MCF 10A (cell line): Measurements from ENCODE around the gene PCDH15. TPM values are rescaled to one million over a fixed set of nuclear protein-coding genes. Genes with fewer than 3 reads are reported as not detected.

Experiments used
- BruUV-seq: library from RNA; stranded (reverse); fragments of 400-500 nt; replicated peaks from 2 replicates; lab custom pipeline; 2021; lab: Mats Ljungman, UMichigan
- CTCF ChIA-PET: fragments of 300-600 bp; sonication (Branson Sonifier 250); formaldehyde crosslinking; extraction: SDS; loops from one replicate; lab custom pipeline; 2021; ENCODE audit warnings: antibody characterized with exemption, inconsistent platforms; lab: Yijun Ruan, JAX
- POLR2A ChIA-PET: fragments of 300-600, 350-650 bp; sonication (Branson Sonifier 250); formaldehyde crosslinking; extraction: SDS; loops from one replicate; lab custom pipeline; 2020; ENCODE audit warnings: antibody characterized with exemption, inconsistent platforms; lab: Yijun Ruan, JAX
- DNase-seq: peaks from one replicate; pipeline ENCODE4 v3.0.0-alpha.2; 2018; ENCODE audit not compliant: unreplicated experiment
- H3K27ac Mint-ChIP-seq: one replicate; pipeline ENCODE4 v1.8.0; 2022; ENCODE audit warnings: mild to moderate bottlenecking, low read depth, mixed read lengths; ENCODE audit not compliant: unreplicated experiment
- H3K27me3 Mint-ChIP-seq: one replicate; pipeline ENCODE4 v1.8.0; 2022; ENCODE audit warnings: mixed read lengths; ENCODE audit not compliant: insufficient read depth, unreplicated experiment
- H3K36me3 Mint-ChIP-seq: one replicate; pipeline ENCODE4 v1.8.0; 2022; ENCODE audit warnings: mild to moderate bottlenecking, moderate library complexity, mixed read lengths; ENCODE audit not compliant: insufficient read depth, unreplicated experiment
- H3K4me1 Mint-ChIP-seq: one replicate; pipeline ENCODE4 v1.8.0; 2022; ENCODE audit warnings: mixed read lengths; ENCODE audit not compliant: insufficient read depth, unreplicated experiment
- H3K4me3 Mint-ChIP-seq: one replicate; pipeline ENCODE4 v1.8.0; 2022; ENCODE audit warnings: mild to moderate bottlenecking, moderate library complexity, mixed read lengths; ENCODE audit not compliant: unreplicated experiment
- H3K9me3 Mint-ChIP-seq: one replicate; pipeline ENCODE4 v1.8.0; 2022; ENCODE audit warnings: mixed read lengths; ENCODE audit not compliant: unreplicated experiment
- CTCF ChIP-seq: fragments of 200-600 bp; IDR thresholded peaks from one replicate; pipeline ENCODE4 v1.8.0; 2022; ENCODE audit warnings: antibody characterized with exemption, mild to moderate bottlenecking; ENCODE audit not compliant: unreplicated experiment
- intact Hi-C: fragments of 100-400 bp; cut with micrococcal nuclease; formaldehyde crosslinking; loops from 2 replicates; pipeline ENCODE4 v1.14.1; 2022
- total RNA-seq: library from RNA; stranded (reverse); gene quantifications from 2 replicates; pipeline ENCODE4 v1.2.3, GENCODE V29; 2022

Gene PCDH15
- total RNA-seq, 1 experiment from 2014 or later = not detected

GRCh38 chr10:53980210-53980609, 820.8 kb downstream of the PCDH15 start:
- ChIA-PET POLR2A (no interaction called here), CTCF (interaction anchor here (0.9 kb wide), 1 partner anchor 54 kb away, joined by 3 read pairs; no protein-coding TSS in a partner anchor)
- no peaks in the 10 kb centered on the region for H3K9me3 Mint-ChIP-seq
- no peak for TF ChIP-seq CTCF
- no peaks in the 10 kb centered on the region for H3K36me3 Mint-ChIP-seq
- BruUV-seq = no TSS peak
- no peak overlapping the region for H3K4me3 Mint-ChIP-seq
- no peak for DNase-seq
- intact Hi-C loops = no loop called here
- H3K27ac Mint-ChIP-seq = no peak overlapping the region
- H3K4me1 Mint-ChIP-seq = no peaks in the 10 kb centered on the region
- no peaks in the 10 kb centered on the region for H3K27me3 Mint-ChIP-seq

- Mint-ChIP-seq H3K4me3 (no peak overlapping the region), H3K27ac (no peak overlapping the region), H3K36me3 (no peaks in the 10 kb centered on the region), H3K4me1 (no peaks in the 10 kb centered on the region), H3K9me3 (no peaks in the 10 kb centered on the region), H3K27me3 (no peaks in the 10 kb centered on the region)
- ChIA-PET CTCF (interaction anchor here (0.6 to 1.0 kb wide), 3 partner anchors 19 to 506 kb away, joined by 3 read pairs; no protein-coding TSS in a partner anchor), POLR2A (no interaction called here)
- no peak for DNase-seq
- no peak for TF ChIP-seq CTCF
- BruUV-seq = no TSS peak
- intact Hi-C loops = no loop called here
These were observed 822.7 kb downstream of the PCDH15 start for GRCh38 chr10:53978301-53978700.

- POLR2A ChIA-PET = no interaction called here
These were observed 823.8 kb downstream of the PCDH15 start for GRCh38 chr10:53977267-53977666.

GRCh38 chr10:53957401-53957800, 843.6 kb downstream of the PCDH15 start:
- no peaks in the 10 kb centered on the region for H3K4me1 Mint-ChIP-seq
- ChIA-PET POLR2A (no interaction called here), CTCF (no interaction called here)
- no peaks in the 10 kb centered on the region for H3K36me3 Mint-ChIP-seq
- no peak overlapping the region for H3K4me3 Mint-ChIP-seq
- no peak for TF ChIP-seq CTCF
- H3K9me3 Mint-ChIP-seq = no peaks in the 10 kb centered on the region
- no TSS peak for BruUV-seq
- intact Hi-C loops = no loop called here
- H3K27me3 Mint-ChIP-seq = no peaks in the 10 kb centered on the region
- no peak overlapping the region for H3K27ac Mint-ChIP-seq
- no peak for DNase-seq

More at GRCh38 chr10:53977267-53977666, 823.8 kb downstream of the PCDH15 start:
- no peak for DNase-seq
- BruUV-seq = no TSS peak
- Mint-ChIP-seq H3K27me3 (no peaks in the 10 kb centered on the region), H3K9me3 (no peaks in the 10 kb centered on the region), H3K4me1 (no peaks in the 10 kb centered on the region), H3K36me3 (no peaks in the 10 kb centered on the region), H3K27ac (no peak overlapping the region), H3K4me3 (no peak overlapping the region)
- CTCF ChIA-PET = interaction anchor here (0.5 to 1.0 kb wide), 4 partner anchors 20 to 1092 kb away, joined by 3 to 5 read pairs (median 4); no protein-coding TSS in a partner anchor
- intact Hi-C loops = no loop called here
- no peak for TF ChIP-seq CTCF
